BLaER1 (cell line): ENCODE data around the gene LPP.

Source experiments
- H3K27ac ChIP-seq: shearing (Covaris generic); formaldehyde crosslinking; 2 replicates; pipeline ENCODE4 v1.8.1; 2022
- H3K27me3 ChIP-seq: shearing (Covaris generic); formaldehyde crosslinking; 2 replicates; pipeline ENCODE4 v1.8.1; 2022
- H3K36me3 ChIP-seq: shearing (Covaris generic); formaldehyde crosslinking; 2 replicates; pipeline ENCODE4 v1.8.1; 2022
- H3K4me1 ChIP-seq: shearing (Covaris generic); formaldehyde crosslinking; 2 replicates; pipeline ENCODE4 v1.8.1; 2022
- H3K4me2 ChIP-seq: shearing (Covaris generic); formaldehyde crosslinking; 2 replicates; pipeline ENCODE4 v1.8.1; 2022
- H3K4me3 ChIP-seq: shearing (Covaris generic); formaldehyde crosslinking; 2 replicates; pipeline ENCODE4 v1.8.1; 2022
- H3K9ac ChIP-seq: shearing (Covaris generic); formaldehyde crosslinking; 2 replicates; pipeline ENCODE4 v1.8.1; 2022
- H3K9me3 ChIP-seq: shearing (Covaris generic); formaldehyde crosslinking; 2 replicates; pipeline ENCODE4 v1.8.1; 2022
- H4K20me1 ChIP-seq: shearing (Covaris generic); formaldehyde crosslinking; 2 replicates; pipeline ENCODE4 v1.8.1; 2022
- Cebpa-rat ChIP-seq: shearing (Covaris generic); IDR thresholded peaks from 2 replicates; pipeline ENCODE4 v1.8.1; 2022

The LPP gene

DNA sequence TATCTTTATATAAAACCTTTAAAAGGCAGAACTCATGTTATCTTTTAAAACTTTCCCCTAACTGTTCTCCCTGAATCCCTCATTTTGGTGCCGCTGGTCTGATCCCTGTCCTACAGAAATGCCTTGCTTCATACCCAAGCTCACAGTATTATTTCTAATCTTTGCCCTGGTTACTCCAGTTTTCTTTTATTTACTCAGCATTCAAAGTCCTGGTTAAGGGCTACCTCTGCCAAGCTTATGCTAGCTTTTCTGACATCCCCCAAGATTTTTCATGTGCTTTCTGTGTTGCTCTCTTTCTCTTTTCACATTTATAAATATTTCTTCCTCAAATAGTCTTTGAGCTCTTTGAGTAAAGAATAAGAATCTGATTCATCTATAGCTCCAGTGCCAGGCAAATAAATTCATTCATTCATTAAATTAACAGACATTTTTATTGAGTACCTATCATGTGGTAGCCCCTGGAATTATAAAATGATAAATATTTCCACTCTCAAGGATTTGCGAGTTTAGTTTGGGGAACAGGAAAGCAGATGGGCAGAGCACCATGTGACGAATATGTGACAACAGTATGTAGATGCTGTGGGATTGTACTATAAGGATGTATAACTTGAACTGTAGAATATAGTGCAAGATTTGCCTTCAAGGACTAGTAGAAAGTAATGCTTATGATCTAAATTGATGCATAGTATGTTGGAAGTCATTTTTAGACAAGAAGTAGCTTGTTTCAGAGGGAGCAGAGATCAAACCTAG is 247.5 kb downstream of the LPP start:
- no peaks in the 10 kb centered on the region for H4K20me1 ChIP-seq
- TF ChIP-seq Cebpa-rat = no peak
- no peak overlapping the region for H3K27ac ChIP-seq
- H3K4me1 ChIP-seq = peaks cover 12% of the 10 kb centered on the region
- H3K36me3 ChIP-seq = peaks cover 20% of the 10 kb centered on the region
- no peak overlapping the region for H3K4me2 ChIP-seq
- no peaks in the 10 kb centered on the region for H3K27me3 ChIP-seq
- no peak overlapping the region for H3K4me3 ChIP-seq
- H3K9ac ChIP-seq = no peak overlapping the region
- H3K9me3 ChIP-seq = 0 out of 2 replicates have a peak, but pooled peaks cover 9% of the 10 kb centered on the region

GRCh38 chr3:188402229-188402628 is 248.3 kb downstream of the LPP start:
- Histone ChIP-seq H3K4me1 (peaks cover 6% of the 10 kb centered on the region), H4K20me1 (no peaks in the 10 kb centered on the region), H3K9ac (no peak overlapping the region), H3K27me3 (no peaks in the 10 kb centered on the region), H3K9me3 (0 out of 2 replicates have a peak, but pooled peaks cover 9% of the 10 kb centered on the region), H3K36me3 (peaks cover 27% of the 10 kb centered on the region), H3K4me3 (no peak overlapping the region), H3K27ac (no peak overlapping the region), H3K4me2 (no peak overlapping the region)
- TF ChIP-seq Cebpa-rat = no peak

- H3K27me3 ChIP-seq = no peaks in the 10 kb centered on the region
- no peak overlapping the region for H3K4me3 ChIP-seq
- TF ChIP-seq Cebpa-rat = no peak
- H3K4me1 ChIP-seq = no peaks in the 10 kb centered on the region; the same call in 1 of the 2 replicates
- H3K4me2 ChIP-seq = no peak overlapping the region
- H4K20me1 ChIP-seq = no peaks in the 10 kb centered on the region
- H3K36me3 ChIP-seq = peaks cover 37% of the 10 kb centered on the region
- H3K9ac ChIP-seq = no peak overlapping the region
- no peak overlapping the region for H3K27ac ChIP-seq
- 0 out of 2 replicates have a peak, but pooled peaks cover 9% of the 10 kb centered on the region for H3K9me3 ChIP-seq
Measured at GRCh38 chr3:188403404-188403803, 249.4 kb downstream of the LPP start.

GRCh38 chr3:188404124-188404523 is 250.2 kb downstream of the LPP start:
- no peak overlapping the region for H3K4me2 ChIP-seq
- no peaks in the 10 kb centered on the region for H3K27me3 ChIP-seq
- no peak overlapping the region for H3K4me3 ChIP-seq
- no peak for TF ChIP-seq Cebpa-rat
- no peak overlapping the region for H3K9ac ChIP-seq
- H3K4me1 ChIP-seq = no peaks in the 10 kb centered on the region; the same call in 1 of the 2 replicates
- no peaks in the 10 kb centered on the region for H4K20me1 ChIP-seq
- H3K36me3 ChIP-seq = peaks cover 36% of the 10 kb centered on the region
- H3K27ac ChIP-seq = no peak overlapping the region
- H3K9me3 ChIP-seq = 0 out of 2 replicates have a peak, but pooled peaks cover 9% of the 10 kb centered on the region

- Histone ChIP-seq H3K9ac (no peak overlapping the region), H3K27me3 (no peaks in the 10 kb centered on the region), H3K27ac (no peak overlapping the region), H3K9me3 (0 out of 2 replicates have a peak, but pooled peaks cover 9% of the 10 kb centered on the region), H3K4me2 (no peak overlapping the region), H4K20me1 (no peaks in the 10 kb centered on the region), H3K4me3 (no peak overlapping the region), H3K36me3 (peaks cover 36% of the 10 kb centered on the region), H3K4me1 (no peaks in the 10 kb centered on the region; the same call in 1 of the 2 replicates)
- TF ChIP-seq Cebpa-rat = no peak
Measured at GRCh38 chr3:188404701-188405100, 250.7 kb downstream of the LPP start.

DNA sequence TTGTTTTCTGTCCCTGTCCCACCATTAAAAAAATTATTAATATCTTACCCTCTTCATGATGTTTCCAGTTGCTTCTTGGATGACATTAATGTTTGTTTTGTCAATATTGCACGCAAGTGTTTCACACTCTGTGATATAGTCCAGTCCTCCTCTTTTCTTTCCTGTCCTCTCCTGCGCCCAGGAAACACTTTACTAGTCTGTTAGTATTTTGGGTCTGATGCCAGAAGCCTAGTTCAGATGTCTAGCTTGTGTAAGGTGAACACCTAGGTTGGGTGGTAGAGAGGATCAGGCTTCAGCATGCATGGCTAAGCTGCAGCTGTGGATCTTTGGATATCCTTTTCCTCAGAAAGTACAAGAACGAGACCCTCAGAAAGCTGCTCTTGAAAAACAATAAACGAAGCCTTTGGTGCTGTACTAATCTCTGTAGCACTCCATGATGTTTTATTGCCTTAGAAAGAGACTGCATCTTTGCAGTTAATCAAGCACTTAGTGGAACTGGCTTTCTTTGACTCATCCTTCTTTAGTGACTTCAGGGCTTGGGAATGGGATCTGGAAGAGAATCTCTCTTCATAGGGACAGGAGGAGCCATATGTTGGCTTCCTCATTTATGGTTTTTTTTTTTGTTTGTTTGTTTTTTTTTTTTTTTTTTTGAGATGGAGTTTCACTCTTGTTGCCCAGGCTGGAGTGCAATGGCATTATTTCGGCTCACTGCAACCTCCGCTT is 253.4 kb downstream of the LPP start:
- H3K4me1 ChIP-seq = no peaks in the 10 kb centered on the region; the same call in 1 of the 2 replicates
- peaks cover 36% of the 10 kb centered on the region for H3K36me3 ChIP-seq
- no peak overlapping the region for H3K4me3 ChIP-seq

DNA sequence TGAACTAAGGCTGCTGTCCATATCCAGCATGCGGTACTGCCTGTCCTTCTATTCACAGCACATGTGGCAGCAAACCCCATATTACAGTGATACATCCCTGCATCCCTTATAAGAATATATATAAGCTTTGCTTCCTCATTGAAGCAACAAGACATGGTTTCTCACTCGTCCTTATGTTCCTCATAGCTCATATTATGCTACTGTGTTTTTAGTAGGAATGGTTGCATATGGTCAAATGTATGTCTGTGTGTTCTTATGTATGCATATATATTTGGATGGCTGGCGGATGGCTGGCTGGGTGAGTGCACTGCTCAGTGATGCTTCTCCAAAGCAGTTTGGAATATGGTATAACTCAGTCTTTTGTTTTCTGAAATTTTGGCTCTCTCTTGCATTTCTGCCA is 254.9 kb downstream of the LPP start:
- H3K9ac ChIP-seq = no peak overlapping the region
- H3K9me3 ChIP-seq = no peaks in the 10 kb centered on the region
- peaks cover 36% of the 10 kb centered on the region for H3K36me3 ChIP-seq
- TF ChIP-seq Cebpa-rat = no peak
- H4K20me1 ChIP-seq = no peaks in the 10 kb centered on the region
- no peak overlapping the region for H3K4me2 ChIP-seq
- no peak overlapping the region for H3K27ac ChIP-seq
- H3K4me1 ChIP-seq = no peaks in the 10 kb centered on the region
- no peaks in the 10 kb centered on the region for H3K27me3 ChIP-seq
- H3K4me3 ChIP-seq = no peak overlapping the region

More for the DNA sequence above, 253.4 kb downstream of the LPP start:
- TF ChIP-seq Cebpa-rat = no peak
- Histone ChIP-seq H4K20me1 (no peaks in the 10 kb centered on the region), H3K27me3 (no peaks in the 10 kb centered on the region), H3K9ac (no peak overlapping the region), H3K9me3 (0 out of 2 replicates have a peak, but pooled peaks cover 4% of the 10 kb centered on the region), H3K4me2 (no peak overlapping the region), H3K27ac (no peak overlapping the region)

DNA sequence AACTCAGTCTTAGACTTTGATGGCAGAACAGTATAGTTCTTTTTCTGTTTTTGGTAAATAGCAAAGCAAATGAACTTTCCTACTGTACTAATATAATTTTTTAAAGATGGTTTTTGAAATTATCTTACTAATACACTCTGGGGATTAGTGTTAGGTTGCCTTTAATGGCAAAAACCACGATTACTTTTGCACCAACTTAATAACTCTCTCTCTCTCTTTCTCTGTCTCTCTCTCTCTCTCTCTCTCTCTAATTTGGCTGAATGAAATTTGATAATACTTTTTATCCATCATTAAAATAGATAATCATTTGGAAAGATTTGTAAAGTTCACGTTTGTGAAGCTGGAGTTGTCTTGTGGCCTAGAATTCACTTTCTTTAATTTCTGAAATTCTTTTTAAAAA is 257.8 kb downstream of the LPP start:
- Histone ChIP-seq H3K9me3 (no peaks in the 10 kb centered on the region), H4K20me1 (no peaks in the 10 kb centered on the region), H3K36me3 (peaks cover 20% of the 10 kb centered on the region), H3K27ac (no peak overlapping the region), H3K4me1 (no peaks in the 10 kb centered on the region), H3K27me3 (no peaks in the 10 kb centered on the region), H3K9ac (no peak overlapping the region), H3K4me2 (no peak overlapping the region), H3K4me3 (no peak overlapping the region)
- TF ChIP-seq Cebpa-rat = no peak

- no peaks in the 10 kb centered on the region for H3K27me3 ChIP-seq
- H3K4me1 ChIP-seq = peaks cover 7% of the 10 kb centered on the region; the same call in 1 of the 2 replicates
- H3K4me2 ChIP-seq = no peak overlapping the region
- no peak for TF ChIP-seq Cebpa-rat
- H4K20me1 ChIP-seq = no peaks in the 10 kb centered on the region
- H3K36me3 ChIP-seq = no peaks in the 10 kb centered on the region; the same call in 1 of the 2 replicates
- no peak overlapping the region for H3K27ac ChIP-seq
- H3K4me3 ChIP-seq = no peak overlapping the region
- H3K9me3 ChIP-seq = peaks cover 7% of the 10 kb centered on the region; the same call in 1 of the 2 replicates
- no peak overlapping the region for H3K9ac ChIP-seq
Measured at GRCh38 chr3:188415196-188415595, 261.2 kb downstream of the LPP start.

DNA sequence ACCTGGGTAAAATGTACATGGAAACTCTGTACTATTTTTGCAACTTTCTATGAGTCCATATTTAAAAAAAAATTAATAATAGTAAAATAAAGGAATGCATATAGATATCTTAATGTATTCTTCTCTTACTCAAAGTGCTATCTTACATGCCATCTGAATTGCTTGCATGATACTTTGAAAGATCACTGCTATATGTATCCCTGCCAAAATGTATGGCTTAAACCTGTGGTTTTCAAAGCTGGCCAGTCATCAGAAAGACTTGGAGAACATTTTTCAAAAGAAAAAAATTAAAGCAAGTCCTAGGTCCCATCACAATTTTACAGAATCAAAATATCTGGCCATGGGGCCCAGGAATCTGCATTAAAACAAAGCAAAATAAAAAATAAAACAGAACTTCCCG is 262.1 kb downstream of the LPP start:
- TF ChIP-seq Cebpa-rat = no peak
- Histone ChIP-seq H3K27me3 (no peaks in the 10 kb centered on the region), H3K4me2 (no peak overlapping the region), H3K4me1 (peaks cover 12% of the 10 kb centered on the region), H3K4me3 (no peak overlapping the region), H3K9ac (no peak overlapping the region), H3K27ac (no peak overlapping the region), H3K9me3 (peaks cover 7% of the 10 kb centered on the region; the same call in 1 of the 2 replicates), H3K36me3 (no peaks in the 10 kb centered on the region; the same call in 1 of the 2 replicates), H4K20me1 (no peaks in the 10 kb centered on the region)
